IPS-15b (cell line): ENCODE results near the gene PTPRM.
"Not testable (repeated sequence)": the region's sequence is repeated elsewhere in the genome, so short reads cannot be mapped to it uniquely, and the experiment has no call there.

Experiments
- H3K27me3 ChIP-seq: one replicate; pipeline ENCODE4 v1.6.1; 2013; ENCODE audit warnings: low read length; ENCODE audit not compliant: control insufficient read depth, insufficient read depth
- H3K36me3 ChIP-seq: one replicate; pipeline ENCODE4 v1.6.1; 2013; ENCODE audit warnings: low read length; ENCODE audit not compliant: control insufficient read depth, insufficient read depth
- H3K4me1 ChIP-seq: one replicate; pipeline ENCODE4 v1.6.1; 2013; ENCODE audit warnings: mild to moderate bottlenecking, low read length; ENCODE audit not compliant: control insufficient read depth, insufficient read depth
- H3K4me3 ChIP-seq: one replicate; pipeline ENCODE4 v1.5.1; 2013; ENCODE audit warnings: low read depth, low read length
- H3K9ac ChIP-seq: one replicate; pipeline ENCODE4 v1.6.1; 2013; ENCODE audit warnings: low read depth, mild to moderate bottlenecking, low read length
- H3K9me3 ChIP-seq: one replicate; pipeline ENCODE4 v1.6.1; 2013; ENCODE audit warnings: mild to moderate bottlenecking, low read length; ENCODE audit not compliant: control insufficient read depth, insufficient read depth

PTPRM gene

DNA sequence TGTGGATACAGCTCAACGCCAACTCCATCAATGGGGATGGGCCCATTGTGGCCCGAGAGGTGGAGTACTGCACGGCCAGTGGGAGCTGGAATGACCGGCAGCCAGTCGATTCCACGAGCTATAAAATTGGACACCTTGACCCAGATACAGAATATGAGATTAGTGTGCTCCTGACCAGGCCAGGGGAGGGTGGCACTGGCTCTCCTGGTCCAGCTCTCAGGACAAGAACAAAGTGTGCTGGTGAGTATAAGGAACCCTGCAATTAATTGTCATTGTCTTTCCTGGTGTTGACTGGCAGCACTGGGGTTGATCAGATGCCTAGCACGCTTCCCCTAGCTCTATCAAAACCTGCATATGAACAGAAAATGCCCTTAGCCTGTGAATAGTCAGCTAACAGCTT is 388.1 kb downstream of the PTPRM start:
- Histone ChIP-seq H3K4me1 (no peaks in the 10 kb centered on the region), H3K4me3 (no peak overlapping the region), H3K27me3 (no peaks in the 10 kb centered on the region), H3K9ac (no peak overlapping the region), H3K36me3 (no peaks in the 10 kb centered on the region), H3K9me3 (no peaks in the 10 kb centered on the region)

DNA sequence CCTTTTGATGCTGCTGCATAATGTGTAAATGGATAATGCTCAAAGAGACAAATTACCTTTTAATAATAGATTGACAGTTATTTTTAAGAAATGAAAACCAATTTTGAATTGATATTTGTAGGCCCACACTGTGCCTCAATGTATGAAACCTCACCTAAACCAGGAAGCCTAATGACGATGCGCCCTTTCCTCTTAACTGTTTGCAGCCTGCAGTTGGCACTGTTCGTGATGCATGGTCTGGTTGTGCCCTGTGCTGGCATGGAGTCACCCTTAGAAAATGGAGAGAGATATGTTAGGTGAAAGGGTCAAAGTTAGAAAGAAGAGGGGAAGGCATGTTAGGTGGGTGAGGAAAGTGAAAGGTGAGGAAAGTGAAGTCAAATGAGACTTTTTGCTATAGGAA is 390.2 kb downstream of the PTPRM start:
- H3K4me1 ChIP-seq, result no peaks in the 10 kb centered on the region
- H3K36me3 ChIP-seq, result no peaks in the 10 kb centered on the region
- H3K4me3 ChIP-seq, result no peak overlapping the region
- no peaks in the 10 kb centered on the region for H3K27me3 ChIP-seq
- H3K9ac ChIP-seq, result no peak overlapping the region
- no peaks in the 10 kb centered on the region for H3K9me3 ChIP-seq

DNA sequence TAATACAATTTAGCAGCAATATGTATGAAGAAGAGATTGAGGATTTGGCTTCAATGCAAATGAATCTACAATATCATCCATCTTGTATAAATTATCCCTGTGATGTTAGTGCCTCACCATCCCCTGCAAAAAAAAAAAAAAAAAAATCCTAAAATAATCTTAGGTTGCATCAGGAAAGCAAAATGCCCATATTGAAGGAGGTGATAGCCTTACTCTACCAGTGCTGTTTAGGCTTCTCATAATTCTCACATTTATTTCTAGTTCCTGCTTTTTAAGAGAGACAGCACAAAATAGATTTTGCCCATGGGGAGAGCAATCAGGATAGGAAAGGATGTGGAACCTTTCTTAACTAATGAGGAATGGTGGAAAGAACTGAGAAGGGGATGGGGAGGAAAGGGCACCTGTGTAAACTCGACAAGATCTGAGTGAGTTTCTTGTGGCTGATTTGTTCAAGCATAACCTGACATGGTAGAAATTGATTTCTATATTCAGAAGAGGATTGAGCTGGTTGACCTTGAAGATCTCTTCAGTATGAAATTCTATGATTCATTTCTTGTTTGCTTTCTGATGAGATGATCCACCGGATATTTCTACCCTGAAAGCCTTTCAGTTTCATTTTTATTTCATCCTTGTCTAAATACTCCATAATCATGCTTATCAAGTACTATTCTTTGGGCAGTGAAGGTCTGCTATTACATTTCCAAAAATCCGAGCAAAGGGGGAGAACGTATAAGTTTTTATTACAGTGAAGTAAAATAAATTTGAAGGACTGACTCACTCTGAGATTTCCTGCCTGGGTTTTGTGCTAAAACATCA is 391.2 kb downstream of the PTPRM start:
- no peak overlapping the region for H3K4me3 ChIP-seq
- no peaks in the 10 kb centered on the region for H3K9me3 ChIP-seq
- no peaks in the 10 kb centered on the region for H3K27me3 ChIP-seq
- no peaks in the 10 kb centered on the region for H3K4me1 ChIP-seq
- no peaks in the 10 kb centered on the region for H3K36me3 ChIP-seq
- H3K9ac ChIP-seq, result no peak overlapping the region

DNA sequence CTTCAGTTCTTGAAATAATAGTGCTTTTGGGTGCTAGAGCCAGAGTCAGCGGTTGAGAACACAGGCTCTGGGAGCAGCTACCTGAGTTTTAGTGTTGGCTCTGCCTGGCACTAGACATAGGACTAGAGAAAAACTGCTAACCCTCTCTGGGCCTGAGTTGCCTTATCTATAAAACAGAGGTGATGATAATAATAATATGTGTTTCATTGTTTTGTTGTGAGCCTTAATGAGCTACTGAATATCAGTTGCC is 391.7 kb downstream of the PTPRM start:
- no peaks in the 10 kb centered on the region for H3K27me3 ChIP-seq
- H3K4me3 ChIP-seq, result no peak overlapping the region
- H3K9ac ChIP-seq, result no peak overlapping the region
- no peaks in the 10 kb centered on the region for H3K36me3 ChIP-seq
- no peaks in the 10 kb centered on the region for H3K9me3 ChIP-seq
- no peaks in the 10 kb centered on the region for H3K4me1 ChIP-seq

DNA sequence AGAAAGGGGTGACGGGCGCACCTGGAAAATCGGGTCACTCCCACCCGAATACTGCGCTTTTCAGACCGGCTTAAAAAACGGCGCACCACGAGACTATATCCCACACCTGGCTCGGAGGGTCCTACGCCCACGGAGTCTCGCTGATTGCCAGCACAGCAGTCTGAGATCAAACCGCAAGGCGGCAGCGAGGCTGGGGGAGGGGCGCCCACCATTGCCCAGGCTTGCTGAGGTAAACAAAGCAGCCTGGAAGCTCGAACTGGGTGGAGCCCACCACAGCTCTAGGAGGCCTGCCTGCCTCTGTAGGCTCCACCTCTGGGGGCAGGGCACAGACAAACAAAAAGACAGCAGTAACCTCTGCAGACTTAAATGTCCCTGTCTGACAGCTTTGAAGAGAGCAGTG is 399.6 kb downstream of the PTPRM start:
- not testable (repeated sequence) for H3K27me3 ChIP-seq, H3K9me3 ChIP-seq, H3K4me1 ChIP-seq, H3K9ac ChIP-seq, H3K4me3 ChIP-seq, H3K36me3 ChIP-seq

DNA sequence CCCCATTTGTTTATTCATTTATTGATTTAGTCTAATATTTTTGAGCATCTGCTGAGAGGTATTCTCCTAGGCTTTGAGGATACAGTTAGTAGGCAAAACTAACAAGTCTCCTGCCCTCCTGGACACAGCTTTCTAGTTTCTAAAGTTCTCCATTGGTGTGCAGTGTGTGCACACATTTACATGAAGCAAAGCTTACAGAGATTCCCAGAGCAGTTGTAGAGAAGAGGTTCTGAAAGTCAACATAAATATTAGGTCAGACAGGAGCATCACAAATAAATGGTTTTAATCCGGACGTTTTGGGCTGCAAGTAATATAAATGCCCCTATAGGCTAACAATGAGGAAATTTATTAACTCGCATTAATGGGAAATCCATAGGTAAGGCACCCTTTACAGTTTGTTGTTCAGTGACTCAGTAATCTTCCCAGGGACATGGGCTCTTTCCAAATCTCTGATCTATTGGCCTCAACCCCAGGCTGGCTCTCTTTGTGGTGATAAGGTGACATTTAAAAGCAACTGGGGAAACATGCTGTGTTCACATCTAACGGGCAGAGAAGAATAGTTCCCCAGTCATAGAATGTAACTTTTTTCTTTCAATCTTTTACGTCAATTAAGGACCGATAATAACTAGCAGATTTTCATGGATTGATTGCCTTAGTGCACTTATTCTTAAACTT is 407.2 kb downstream of the PTPRM start:
- Histone ChIP-seq H3K9me3 (no peaks in the 10 kb centered on the region), H3K4me1 (no peaks in the 10 kb centered on the region), H3K36me3 (no peaks in the 10 kb centered on the region), H3K4me3 (no peak overlapping the region), H3K9ac (no peak overlapping the region), H3K27me3 (no peaks in the 10 kb centered on the region)

DNA sequence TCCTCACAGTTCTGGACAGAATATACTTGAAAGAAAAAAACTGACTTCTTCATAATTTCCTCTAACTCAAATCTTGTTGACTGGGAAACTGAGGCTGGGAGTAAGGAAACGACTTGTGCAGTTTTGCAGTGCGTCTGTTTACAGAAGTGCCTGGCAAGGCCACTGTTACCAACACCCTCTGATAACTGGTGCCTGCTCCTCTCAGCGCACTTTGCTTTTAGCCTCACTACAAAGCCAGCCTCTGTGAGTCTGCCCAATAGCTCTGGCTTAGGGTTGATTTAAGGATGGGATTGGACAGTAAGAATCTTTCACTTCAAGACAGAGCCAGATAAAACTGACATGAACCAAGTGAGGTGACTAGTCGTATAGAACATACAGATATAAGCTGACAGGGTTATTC is 410.8 kb downstream of the PTPRM start:
- Histone ChIP-seq H3K9me3 (no peaks in the 10 kb centered on the region), H3K4me3 (no peak overlapping the region), H3K4me1 (no peaks in the 10 kb centered on the region), H3K27me3 (no peaks in the 10 kb centered on the region), H3K36me3 (no peaks in the 10 kb centered on the region), H3K9ac (no peak overlapping the region)

DNA sequence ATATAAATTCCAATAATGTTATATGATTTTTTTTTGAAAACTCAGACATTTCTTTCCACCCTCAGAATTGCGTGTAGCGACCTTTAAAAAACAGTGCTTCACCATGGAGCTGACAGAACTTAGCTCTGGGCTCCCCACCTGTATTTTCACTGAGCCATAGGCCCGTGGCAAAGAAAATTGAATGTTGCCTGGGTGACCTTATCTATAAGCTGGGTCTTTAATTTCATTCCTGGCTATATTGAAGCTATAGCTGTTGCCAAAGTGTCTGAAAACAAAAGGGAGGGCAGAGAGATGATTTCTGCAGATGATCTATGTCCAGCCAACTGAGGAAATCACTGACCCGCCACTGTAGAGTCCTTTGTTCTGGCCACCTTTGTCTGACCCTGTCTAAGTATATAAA is 411.7 kb downstream of the PTPRM start:
- Histone ChIP-seq H3K27me3 (no peaks in the 10 kb centered on the region), H3K4me1 (no peaks in the 10 kb centered on the region), H3K36me3 (no peaks in the 10 kb centered on the region), H3K4me3 (no peak overlapping the region), H3K9ac (no peak overlapping the region), H3K9me3 (no peaks in the 10 kb centered on the region)

DNA sequence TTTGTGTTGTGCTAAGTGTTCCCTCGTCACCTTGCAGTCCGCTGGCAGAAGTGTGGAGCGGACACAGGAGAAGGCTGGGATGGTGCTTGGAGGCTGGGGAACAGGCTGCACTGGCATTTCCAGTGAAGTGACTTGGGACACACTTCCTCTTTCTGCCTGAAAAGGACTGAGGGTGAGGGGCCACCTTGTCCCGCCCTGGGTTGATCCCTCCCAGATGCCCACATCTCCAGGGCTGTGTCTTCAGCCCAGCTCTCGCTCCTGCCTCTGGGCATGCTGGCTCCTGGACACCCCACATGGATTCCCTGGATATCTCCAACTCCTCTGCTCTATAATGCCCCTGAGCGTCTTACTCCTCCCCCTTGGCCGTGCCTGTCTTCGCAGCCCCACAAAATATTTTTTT is 412.6 kb downstream of the PTPRM start:
- H3K9me3 ChIP-seq, result no peaks in the 10 kb centered on the region
- H3K4me3 ChIP-seq, result no peak overlapping the region

DNA sequence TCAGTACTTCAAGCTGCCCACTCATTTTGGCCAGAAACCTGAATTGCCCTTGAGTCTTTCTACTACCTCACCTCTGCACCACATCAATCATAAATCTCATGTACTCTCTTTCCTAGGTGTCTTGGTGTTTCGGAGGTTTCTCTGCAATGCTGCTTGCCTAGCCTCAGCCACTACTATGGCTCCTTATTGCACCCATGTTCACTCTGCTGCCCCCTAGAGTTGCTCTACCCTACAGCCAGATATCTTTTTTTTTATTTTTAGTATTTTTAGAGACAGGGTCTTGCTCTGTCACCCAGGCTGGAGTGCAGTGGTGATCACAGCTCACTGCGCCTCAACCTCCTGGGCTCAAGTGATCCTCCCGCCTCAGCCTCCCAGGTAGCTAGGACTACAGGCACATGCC is 413.0 kb downstream of the PTPRM start:
- no peak overlapping the region for H3K4me3 ChIP-seq
- H3K27me3 ChIP-seq, result no peaks in the 10 kb centered on the region
- H3K9me3 ChIP-seq, result no peaks in the 10 kb centered on the region
- H3K4me1 ChIP-seq, result no peaks in the 10 kb centered on the region
- H3K9ac ChIP-seq, result no peak overlapping the region
- no peaks in the 10 kb centered on the region for H3K36me3 ChIP-seq

More for the DNA sequence above, 412.6 kb downstream of the PTPRM start:
- Histone ChIP-seq H3K4me1 (no peaks in the 10 kb centered on the region), H3K9ac (no peak overlapping the region), H3K27me3 (no peaks in the 10 kb centered on the region), H3K36me3 (no peaks in the 10 kb centered on the region)

DNA sequence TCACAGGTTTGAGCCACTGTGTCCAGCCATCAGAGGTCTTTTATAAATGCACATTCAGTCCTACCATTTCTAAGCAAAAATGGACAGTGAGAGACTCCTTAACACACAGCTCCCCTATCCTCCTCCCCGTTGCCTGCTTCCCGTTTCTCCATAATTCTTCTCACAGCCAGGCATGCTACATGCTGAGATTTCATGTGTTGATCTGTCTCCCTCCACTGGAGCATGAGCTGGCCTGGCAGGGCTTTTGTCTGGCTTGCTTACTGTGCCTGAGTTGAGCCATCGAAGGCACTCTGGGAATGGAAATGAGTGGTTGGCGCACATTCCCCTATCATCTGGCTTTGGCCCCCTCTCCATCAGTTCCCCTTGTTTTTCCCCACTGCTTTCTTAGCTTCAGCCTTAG is 413.5 kb downstream of the PTPRM start:
- H3K9me3 ChIP-seq, result no peaks in the 10 kb centered on the region
- H3K9ac ChIP-seq, result no peak overlapping the region
- no peaks in the 10 kb centered on the region for H3K36me3 ChIP-seq
- H3K4me1 ChIP-seq, result no peaks in the 10 kb centered on the region
- no peak overlapping the region for H3K4me3 ChIP-seq
- no peaks in the 10 kb centered on the region for H3K27me3 ChIP-seq

DNA sequence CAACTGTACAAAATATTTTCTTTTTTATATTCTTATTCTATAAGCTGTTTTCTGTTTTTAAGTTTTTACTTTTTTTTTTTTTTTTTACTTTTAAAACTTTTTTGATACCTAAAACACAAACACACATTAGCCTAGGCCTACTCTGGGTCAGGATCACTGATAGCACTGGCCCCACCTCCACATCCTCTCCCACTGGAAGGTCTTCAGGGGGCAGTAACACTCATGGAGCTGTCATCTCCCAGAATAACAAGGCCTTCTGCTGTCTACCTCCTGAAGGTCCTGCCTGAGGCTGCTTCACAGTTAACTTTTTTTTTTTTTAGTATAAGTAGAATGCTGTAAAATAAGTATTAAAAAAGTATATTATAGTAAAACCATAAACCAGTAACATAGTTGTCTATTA is 415.1 kb downstream of the PTPRM start:
- Histone ChIP-seq H3K36me3 (no peaks in the 10 kb centered on the region), H3K4me1 (no peaks in the 10 kb centered on the region), H3K27me3 (no peaks in the 10 kb centered on the region), H3K9me3 (no peaks in the 10 kb centered on the region), H3K4me3 (no peak overlapping the region), H3K9ac (no peak overlapping the region)
